DOHH2 (cell line): ENCODE data around the gene ARL6IP4.

Source experiments
- H3F3A ChIP-seq: fragments of 200-600 bp; sonication (generic), shearing (Covaris generic); 2 replicates; pipeline ENCODE4 v1.6.0; 2016; ENCODE audit warnings: antibody characterized with exemption, mild to moderate bottlenecking; ENCODE audit not compliant: control insufficient read depth, insufficient read depth
- H3K27ac ChIP-seq: fragments of 200-600 bp; sonication (generic); 2 replicates; pipeline ENCODE4 v1.5.1; 2014; ENCODE audit warnings: low read depth, mild to moderate bottlenecking, low read length, moderate library complexity
- H3K27me3 ChIP-seq: fragments of 200-600 bp; sonication (generic); 2 replicates; pipeline ENCODE4 v1.6.1; 2014; ENCODE audit warnings: mild to moderate bottlenecking, low read length, mixed read lengths; ENCODE audit not compliant: control insufficient read depth
- H3K36me3 ChIP-seq: fragments of 200-600 bp; sonication (generic); 2 replicates; pipeline ENCODE4 v1.6.1; 2014; ENCODE audit warnings: mild to moderate bottlenecking, low read length, moderate library complexity, mixed read lengths; ENCODE audit not compliant: control insufficient read depth
- H3K4me1 ChIP-seq: fragments of 200-600 bp; sonication (generic); 2 replicates; pipeline ENCODE4 v1.6.1; 2014; ENCODE audit warnings: mild to moderate bottlenecking, low read length, mixed read lengths; ENCODE audit not compliant: control insufficient read depth
- H3K4me2 ChIP-seq: fragments of 200-600 bp; sonication (generic); 2 replicates; pipeline ENCODE4 v1.6.0; 2014; ENCODE audit warnings: mild to moderate bottlenecking, low read length, moderate library complexity
- H3K4me3 ChIP-seq: fragments of 200-600 bp; sonication (generic); 2 replicates; pipeline ENCODE4 v1.5.1; 2014; ENCODE audit warnings: mild to moderate bottlenecking, low read length, mixed read lengths
- H3K79me2 ChIP-seq: fragments of 200-600 bp; sonication (generic); 2 replicates; pipeline ENCODE4 v1.6.1; 2014; ENCODE audit warnings: mild to moderate bottlenecking, low read length, mixed read lengths; ENCODE audit not compliant: control insufficient read depth
- H3K9me2 ChIP-seq: fragments of 200-600 bp; sonication (generic); replicated peaks from 2 replicates; pipeline ENCODE4 v1.6.1; 2014; ENCODE audit warnings: mild to moderate bottlenecking, low read length, mixed read lengths; ENCODE audit not compliant: control insufficient read depth
- H3K9me3 ChIP-seq: fragments of 200-600 bp; sonication (generic); 2 replicates; pipeline ENCODE4 v1.6.1; 2014; ENCODE audit warnings: antibody characterized with exemption, low read length, mixed read lengths; ENCODE audit not compliant: control insufficient read depth, insufficient read depth
- H4K20me1 ChIP-seq: fragments of 200-600 bp; sonication (generic); 2 replicates; pipeline ENCODE4 v1.6.0; 2014; ENCODE audit warnings: low read depth, mild to moderate bottlenecking, antibody characterized with exemption, low read length, moderate library complexity; ENCODE audit not compliant: control insufficient read depth, insufficient read depth
- CTCF ChIP-seq: fragments of 200-600 bp; sonication (generic); IDR thresholded peaks from one replicate; pipeline ENCODE4 v1.5.1; 2014; ENCODE audit warnings: antibody characterized with exemption, mild to moderate bottlenecking, low read depth, low read length; ENCODE audit not compliant: poor library complexity, severe bottlenecking
- EZH2phosphoT487 ChIP-seq: fragments of 200-600 bp; sonication (generic); IDR thresholded peaks from 2 replicates; pipeline ENCODE4 v1.6.1; 2017; ENCODE audit warnings: borderline replicate concordance, mild to moderate bottlenecking, antibody characterized with exemption, low read length, moderate library complexity, mixed read lengths

ARL6IP4 gene

GRCh38 chr12:122979001-122979907 is 1.2 kb upstream of the ARL6IP4 start:
- Histone ChIP-seq H3K9me2 (no peaks in the 10 kb centered on the region), H3K4me2 (peak overlapping the region; percentile 83), H4K20me1 (peaks cover 9% of the 10 kb centered on the region; the same call in 1 of the 2 replicates), H3K9me3 (no peaks in the 10 kb centered on the region), H3K4me1 (peaks cover 51% of the 10 kb centered on the region), H3F3A (peaks cover 2% of the 10 kb centered on the region; the same call in 1 of the 2 replicates), H3K79me2 (peaks cover 78% of the 10 kb centered on the region), H3K27ac (0 out of 2 replicates have a peak overlapping the region, but pooled peaks have one; percentile 72), H3K27me3 (no peaks in the 10 kb centered on the region), H3K4me3 (peak overlapping the region; percentile 94), H3K36me3 (peaks cover 69% of the 10 kb centered on the region)
- TF ChIP-seq EZH2phosphoT487 (no peak), CTCF (no peak)

GRCh38 chr12:122979908-122980182 is 636 bp upstream of the ARL6IP4 start:
- Histone ChIP-seq H3K4me2 (peak overlapping the region; percentile 83), H3K9me2 (no peaks in the 10 kb centered on the region), H3K4me3 (peak overlapping the region; percentile 94), H3K4me1 (peaks cover 51% of the 10 kb centered on the region), H4K20me1 (peaks cover 9% of the 10 kb centered on the region; the same call in 1 of the 2 replicates), H3F3A (peaks cover 5% of the 10 kb centered on the region; the same call in 1 of the 2 replicates), H3K27me3 (no peaks in the 10 kb centered on the region), H3K36me3 (peaks cover 67% of the 10 kb centered on the region), H3K9me3 (no peaks in the 10 kb centered on the region), H3K79me2 (peaks cover 78% of the 10 kb centered on the region), H3K27ac (peak overlapping the region; percentile 72)
- no peak for TF ChIP-seq EZH2phosphoT487

GRCh38 chr12:122981036-122981471 is 573 bp downstream of the ARL6IP4 start:
- peaks cover 48% of the 10 kb centered on the region for H3K4me1 ChIP-seq
- H3F3A ChIP-seq, result peaks cover 7% of the 10 kb centered on the region; the same call in 1 of the 2 replicates
- TF ChIP-seq CTCF, result no peak
- TF ChIP-seq EZH2phosphoT487, result no peak
- peak overlapping the region; percentile 94 for H3K4me3 ChIP-seq
- H3K79me2 ChIP-seq, result peaks cover 69% of the 10 kb centered on the region
- no peaks in the 10 kb centered on the region for H3K9me2 ChIP-seq
- H3K4me2 ChIP-seq, result peak overlapping the region; percentile 83
- H3K27ac ChIP-seq, result peak overlapping the region; percentile 72
- H3K36me3 ChIP-seq, result peaks cover 62% of the 10 kb centered on the region
- H3K9me3 ChIP-seq, result no peaks in the 10 kb centered on the region
- peaks cover 9% of the 10 kb centered on the region; the same call in 1 of the 2 replicates for H4K20me1 ChIP-seq
- no peaks in the 10 kb centered on the region for H3K27me3 ChIP-seq
